GF-D8 (cell line): ENCODE data around the gene FHOD3.

Experiments used
- DNase-seq: peaks from one replicate; lab custom pipeline; 2025; lab: John Stamatoyannopoulos, UW

Gene FHOD3

DNA sequence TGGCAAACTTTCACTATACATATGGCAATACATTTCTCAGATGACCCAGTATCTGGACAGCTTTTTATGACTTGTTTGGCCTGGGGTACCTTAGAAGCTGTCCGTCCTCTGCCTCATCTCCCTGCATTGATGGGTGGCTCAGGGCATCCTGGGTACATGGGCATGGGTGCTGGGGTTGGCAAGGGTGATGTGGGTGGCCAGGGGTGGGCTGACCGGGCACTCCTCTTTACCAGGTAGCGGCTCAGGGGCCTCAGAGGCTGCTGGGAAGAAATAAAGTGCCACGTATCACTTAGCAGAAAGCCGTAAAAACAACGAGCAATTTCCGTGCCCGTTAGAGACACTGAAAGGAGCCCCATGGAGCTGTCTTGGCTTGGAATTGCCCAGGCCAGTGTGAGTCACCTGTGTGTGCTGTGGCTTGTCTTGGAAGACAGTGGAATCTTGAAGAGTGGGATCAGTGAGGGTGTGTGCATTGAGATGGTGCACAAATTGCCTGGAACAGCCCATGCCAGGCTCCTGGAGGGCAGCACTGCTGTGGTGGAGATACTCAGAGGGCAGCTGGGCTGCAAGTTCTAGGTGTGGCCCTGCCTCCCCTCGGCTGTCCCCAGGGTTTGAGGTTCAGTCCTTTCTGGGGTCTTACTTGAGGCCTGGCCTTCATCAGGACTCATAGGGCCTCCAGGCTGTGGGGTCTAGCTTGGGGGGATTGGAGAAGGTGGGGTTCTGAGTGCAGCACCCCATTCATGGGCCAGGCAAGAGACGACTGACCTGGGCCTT is 88.8 kb downstream of the FHOD3 start:
- DNase-seq = no peak

DNA sequence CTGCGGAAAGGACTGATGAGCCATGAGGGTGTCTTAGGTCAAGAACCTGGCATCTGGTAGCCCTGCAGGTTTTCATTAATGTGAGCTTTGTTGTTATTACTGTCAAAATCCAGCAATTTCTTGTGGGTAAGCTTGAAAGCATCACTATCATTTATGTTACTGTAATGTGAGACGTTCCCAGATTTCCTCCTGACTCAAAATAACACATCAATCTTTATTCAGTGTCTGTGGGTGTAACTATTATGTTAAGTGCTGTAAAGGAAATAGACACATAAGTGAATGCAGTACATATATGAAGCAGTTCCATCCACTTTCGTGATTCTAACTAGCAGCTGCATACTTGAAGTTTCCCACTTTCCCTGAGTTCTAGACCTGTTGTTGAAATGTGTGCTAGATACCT is 89.8 kb downstream of the FHOD3 start:
- DNase-seq = no peak

DNA sequence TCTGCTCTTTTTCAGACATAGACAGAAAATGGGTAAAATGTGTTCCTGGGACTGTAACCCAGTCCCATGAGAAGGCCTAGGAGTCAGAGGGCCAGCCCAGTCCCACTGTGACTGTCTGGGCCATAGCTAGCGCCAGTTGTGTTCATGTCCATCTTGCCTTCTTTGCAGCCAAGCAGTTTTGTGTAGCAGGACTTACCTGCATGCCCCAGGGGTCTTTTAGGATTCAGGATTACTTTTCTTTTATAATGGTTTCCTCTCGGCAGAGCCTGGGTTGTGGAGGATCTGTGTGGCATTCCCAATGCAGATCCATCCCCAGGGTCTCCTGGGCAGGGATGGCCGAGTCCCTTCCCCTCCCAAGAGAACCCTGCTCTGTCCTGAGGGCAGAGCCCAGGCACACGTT is 90.8 kb downstream of the FHOD3 start:
- DNase-seq = no peak

DNA sequence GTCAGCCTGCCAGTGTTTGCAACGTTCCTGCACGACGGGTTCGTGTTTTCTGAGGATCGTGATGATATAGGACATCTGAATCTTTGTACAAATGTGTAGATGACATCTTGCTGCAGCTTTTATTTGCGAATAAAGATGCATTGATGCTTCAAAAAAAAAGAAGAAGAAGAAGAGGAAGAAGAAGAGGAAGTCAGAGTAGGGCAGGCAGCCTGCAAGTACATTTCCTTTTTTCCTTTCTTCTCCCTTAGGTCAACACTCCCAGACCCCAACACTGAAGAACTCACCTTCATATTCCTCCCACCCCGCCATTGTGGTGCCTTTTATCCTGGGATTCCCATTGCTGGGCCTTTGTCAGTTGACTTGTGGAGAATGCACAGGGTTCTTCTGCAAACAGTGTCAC is 91.5 kb downstream of the FHOD3 start:
- DNase-seq = no peak

DNA sequence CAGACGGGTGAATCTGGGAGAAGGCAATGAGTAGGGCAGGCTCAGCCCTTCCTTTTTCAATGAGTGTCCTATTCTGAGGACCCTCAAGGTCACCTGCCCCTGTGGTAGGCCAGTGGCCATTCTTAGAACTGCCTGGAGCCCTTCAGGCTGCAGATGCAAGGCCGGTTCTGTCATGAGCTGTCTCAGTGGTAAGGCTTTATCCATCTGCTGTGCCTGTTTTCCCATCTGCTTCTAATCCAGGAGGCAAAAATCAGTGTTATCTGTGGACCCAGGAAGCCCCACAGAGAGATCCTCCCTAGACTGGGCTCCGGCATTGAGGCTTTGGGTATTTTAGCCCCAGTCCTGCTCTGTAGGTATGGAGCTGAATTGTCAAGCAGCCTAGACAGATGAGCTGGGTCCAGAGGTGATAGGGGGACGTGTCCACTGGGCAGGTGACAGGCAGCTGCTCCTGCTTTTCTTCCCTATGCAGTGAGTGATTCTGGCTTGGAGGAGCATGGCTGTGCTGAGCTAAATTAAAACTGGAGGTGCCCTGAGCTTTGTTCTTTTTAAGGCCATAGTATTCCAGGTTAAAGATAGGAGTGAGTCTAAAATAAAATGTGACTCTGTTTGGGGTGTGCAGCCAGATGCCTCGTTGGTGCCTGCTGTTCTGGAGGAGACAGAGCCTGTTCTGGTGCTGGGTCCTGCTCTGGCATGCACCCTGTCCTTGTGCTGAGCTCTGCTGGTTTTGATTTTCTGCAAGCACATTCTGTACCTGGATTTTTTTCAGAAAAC is 92.5 kb downstream of the FHOD3 start:
- DNase-seq = no peak

DNA sequence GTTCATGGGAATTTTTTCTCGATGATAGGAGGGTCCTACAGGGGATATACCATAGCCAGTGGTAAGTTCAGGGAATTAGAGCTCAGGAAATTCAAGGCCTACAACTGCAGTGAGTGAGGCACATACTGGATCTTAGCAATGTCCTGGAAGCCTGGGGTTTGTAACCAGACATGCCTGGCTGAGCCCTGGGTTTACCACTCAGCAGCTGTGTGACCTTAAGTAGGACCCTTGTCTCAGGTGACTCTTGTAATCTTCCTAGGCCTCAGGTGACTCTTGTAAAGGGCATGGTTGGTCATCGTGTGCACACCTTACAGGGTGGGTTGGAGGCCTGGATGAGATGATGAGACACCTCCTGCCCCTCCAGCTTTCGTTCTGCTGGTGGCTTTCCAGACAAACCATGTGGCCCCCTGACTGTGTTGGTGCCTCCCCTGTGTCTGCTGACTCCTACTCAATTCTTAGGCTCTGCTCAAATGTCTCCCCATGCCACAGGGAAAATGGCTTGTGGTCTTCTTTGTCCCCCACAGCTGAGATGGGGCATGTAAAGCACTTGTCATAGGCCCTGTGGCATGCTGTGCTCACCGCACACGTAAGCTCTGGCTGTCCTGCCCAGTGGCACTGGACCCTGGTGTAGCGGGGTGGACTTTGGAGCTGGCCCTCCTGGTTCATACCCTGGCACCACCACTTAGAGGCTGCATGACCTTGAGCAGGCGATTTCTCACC is 94.1 kb downstream of the FHOD3 start:
- DNase-seq = no peak

DNA sequence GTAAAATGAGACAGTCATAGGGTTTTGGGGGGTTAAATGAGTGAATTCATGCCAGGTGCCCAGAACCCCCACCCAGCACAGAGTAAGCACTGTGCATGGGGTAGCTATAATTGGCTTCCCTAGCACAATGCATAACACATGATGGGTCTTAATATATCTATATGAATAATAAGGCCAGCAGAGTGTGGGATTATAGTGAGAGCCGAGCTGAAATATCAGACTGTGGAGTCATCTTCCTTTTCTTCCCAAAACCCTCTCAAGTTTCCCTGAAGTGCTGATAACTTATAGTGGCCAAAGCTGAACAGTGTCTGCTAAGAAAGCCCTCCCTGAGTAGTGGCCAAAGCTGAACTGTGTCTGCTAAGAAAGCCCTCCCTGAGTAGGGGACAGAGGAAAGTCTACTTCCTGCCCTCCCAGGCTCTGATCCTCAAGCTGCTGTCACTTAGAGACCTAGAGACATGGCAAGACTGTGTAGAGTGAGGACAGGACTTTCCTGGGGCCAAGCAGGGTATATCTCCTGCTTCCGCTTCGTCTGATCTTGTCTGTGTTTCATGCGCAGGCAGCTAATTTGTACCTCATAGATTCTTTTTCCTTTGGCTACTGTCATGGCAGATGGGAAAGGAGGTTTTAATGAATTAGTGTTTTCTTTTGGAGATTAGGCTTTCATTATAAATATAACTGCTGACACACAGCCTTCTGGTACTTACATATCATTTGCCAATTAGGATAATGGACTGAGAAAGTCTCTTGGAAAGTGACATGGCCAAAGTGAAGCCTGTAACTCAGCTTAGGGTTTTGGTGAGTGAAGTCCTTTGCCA is 94.9 kb downstream of the FHOD3 start:
- no peak for DNase-seq

DNA sequence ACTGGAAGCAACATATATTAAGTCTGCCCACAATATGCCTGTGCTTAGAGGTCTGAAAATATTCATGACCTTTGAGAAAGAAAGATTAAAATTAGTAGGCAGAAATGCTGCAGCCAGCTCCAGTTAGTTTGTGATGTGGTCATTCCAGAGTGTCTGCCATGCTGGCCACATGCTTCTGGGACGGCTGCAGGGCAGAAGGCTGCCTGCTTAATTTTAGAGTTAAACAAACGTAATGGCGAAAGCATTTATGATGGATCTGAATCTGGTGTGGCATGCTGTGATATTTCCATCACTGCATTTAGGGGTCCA is 95.4 kb downstream of the FHOD3 start:
- no peak for DNase-seq

DNA sequence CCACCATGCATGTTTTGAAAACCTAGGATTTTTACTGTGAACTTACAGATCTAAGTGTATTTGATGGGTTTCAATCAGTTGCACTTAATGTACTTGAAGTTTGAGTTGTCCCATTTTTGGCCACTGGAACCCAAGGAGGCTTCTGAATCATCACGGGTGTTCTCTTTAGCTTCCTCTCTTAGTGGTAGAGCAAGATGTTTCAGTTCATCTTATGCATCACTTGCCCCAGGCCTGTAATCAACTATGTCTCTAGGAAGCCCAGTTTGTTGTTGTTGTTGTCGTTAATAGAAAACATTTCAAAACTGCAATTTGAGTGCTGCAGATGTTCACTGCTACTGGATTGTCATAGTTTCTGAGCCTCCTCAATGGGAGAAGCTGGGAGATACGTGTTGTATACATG is 97.0 kb downstream of the FHOD3 start:
- DNase-seq = no peak

DNA sequence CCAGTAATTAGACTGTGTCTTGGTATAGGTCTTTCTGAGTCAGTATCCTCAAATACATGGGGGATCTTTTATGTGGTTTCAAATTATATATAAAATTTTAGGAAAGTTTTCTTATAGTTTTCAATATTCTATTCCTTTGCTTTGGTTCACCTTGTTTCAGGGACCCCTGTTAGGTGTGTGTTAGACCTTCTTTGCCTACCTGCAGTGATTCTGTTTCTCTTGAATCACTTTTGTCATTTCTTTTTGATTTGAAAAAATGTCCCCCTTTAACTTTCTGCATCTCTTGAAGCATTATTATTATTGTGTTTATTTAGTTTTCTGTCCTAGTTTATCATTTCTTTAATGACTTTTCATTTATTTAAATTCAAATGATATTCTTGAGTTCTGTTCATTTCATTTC is 98.7 kb downstream of the FHOD3 start:
- DNase-seq = no peak

DNA sequence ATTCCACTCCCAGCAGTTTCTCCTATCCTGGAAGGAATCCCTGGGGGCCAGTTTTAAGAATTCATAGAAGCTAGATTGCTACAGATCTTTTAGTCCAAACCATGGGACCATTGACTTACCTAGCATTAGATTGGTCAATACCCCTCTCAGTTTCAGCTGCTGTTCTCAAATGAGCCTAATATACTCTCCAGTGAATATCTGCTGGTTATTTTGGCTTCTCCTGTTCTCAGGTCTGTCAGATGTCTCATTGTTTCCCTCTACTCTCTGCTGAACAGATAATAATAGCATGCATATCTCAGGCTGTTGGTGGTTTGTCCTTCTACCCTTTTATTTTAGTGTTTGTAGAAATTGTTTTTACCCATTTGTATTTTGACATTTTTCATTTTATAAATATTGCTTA is 99.5 kb downstream of the FHOD3 start:
- no peak for DNase-seq

DNA sequence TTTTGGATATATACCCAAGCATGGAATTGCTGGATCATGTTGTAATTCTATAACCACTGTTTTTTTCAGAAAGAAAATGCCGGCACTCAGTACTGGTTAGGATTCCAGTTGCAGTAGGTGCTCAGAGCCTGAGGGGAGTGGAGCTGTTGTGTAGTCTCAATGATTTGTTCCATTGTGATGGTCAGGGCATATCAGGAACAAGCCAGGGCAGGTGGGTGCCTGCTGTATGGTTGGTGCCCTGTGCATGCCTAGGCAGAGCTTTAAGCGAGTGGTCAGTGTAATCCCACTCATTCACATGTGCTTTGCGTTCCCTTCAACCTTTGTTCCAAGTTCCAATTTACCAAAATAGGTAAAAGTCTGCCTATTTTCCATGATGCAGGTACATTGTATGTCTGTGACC is 100.9 kb downstream of the FHOD3 start:
- no peak for DNase-seq

DNA sequence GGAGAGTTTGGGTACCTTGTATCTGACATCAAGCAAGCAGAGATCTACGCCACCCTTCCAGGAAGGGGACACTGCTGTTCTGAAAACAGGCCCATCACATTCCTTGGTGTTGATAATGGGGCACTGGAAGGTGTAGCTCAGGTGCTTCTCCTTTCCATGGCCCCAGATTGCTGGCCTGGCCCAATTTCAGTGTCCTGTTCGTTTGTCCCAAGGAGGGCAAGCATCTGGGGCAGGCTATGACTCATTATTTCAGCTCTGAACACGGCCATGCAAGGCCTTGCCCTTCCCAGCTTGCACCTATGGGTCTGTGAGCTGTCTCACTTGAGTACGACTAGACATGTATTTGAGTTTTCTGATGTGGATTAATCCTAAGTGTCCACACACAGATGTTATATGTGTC is 101.5 kb downstream of the FHOD3 start:
- DNase-seq = no peak

DNA sequence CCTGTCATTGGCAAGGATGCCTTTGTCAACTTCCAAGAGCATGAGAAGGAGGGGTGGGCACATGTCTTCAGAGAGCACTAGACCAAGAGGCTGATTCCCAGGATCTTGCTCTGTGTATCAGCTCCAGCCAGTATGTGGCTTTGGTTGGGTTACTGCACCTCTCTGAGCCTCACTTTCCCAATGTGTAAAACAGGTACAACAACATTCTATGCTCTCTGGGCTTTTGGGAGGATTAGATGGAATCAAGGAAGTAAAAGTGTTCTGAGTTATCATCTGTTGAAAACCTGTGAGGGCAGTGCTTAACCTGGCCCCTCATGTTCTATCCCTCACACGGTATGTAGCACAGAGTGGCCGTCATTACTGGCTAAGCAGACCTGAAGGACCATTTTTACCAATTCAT is 103.9 kb downstream of the FHOD3 start:
- DNase-seq = no peak

DNA sequence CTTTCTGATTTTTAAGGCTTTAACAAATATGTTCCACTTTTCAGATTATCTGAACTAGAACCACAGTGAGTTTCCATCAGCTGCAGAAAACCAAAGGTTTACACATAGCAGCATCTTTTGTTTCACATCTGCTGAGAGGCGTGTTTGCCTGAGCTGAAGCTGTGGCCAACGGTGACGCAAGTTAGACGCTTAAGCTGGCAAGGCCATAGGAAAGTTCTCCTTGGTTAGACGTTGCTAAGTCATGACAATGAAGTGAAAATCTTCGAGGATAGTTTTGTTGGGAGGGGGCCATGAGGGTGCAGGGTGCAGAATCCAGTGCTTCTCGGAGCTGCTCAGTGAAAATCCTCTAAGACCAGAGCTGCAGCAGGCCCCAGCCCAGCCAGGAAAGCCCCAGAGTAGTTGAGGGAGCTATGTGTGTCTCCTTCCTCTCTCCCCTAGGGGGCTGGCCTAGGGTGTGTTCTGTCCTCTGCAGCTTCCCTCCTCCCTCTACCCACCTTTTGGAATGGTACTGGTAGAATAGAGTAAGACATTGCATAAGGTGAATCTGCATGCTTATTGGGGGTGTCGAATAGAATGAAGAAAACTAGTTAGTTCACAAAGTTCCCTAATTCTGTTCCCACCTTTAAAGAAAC is 105.4 kb downstream of the FHOD3 start:
- DNase-seq = no peak

DNA sequence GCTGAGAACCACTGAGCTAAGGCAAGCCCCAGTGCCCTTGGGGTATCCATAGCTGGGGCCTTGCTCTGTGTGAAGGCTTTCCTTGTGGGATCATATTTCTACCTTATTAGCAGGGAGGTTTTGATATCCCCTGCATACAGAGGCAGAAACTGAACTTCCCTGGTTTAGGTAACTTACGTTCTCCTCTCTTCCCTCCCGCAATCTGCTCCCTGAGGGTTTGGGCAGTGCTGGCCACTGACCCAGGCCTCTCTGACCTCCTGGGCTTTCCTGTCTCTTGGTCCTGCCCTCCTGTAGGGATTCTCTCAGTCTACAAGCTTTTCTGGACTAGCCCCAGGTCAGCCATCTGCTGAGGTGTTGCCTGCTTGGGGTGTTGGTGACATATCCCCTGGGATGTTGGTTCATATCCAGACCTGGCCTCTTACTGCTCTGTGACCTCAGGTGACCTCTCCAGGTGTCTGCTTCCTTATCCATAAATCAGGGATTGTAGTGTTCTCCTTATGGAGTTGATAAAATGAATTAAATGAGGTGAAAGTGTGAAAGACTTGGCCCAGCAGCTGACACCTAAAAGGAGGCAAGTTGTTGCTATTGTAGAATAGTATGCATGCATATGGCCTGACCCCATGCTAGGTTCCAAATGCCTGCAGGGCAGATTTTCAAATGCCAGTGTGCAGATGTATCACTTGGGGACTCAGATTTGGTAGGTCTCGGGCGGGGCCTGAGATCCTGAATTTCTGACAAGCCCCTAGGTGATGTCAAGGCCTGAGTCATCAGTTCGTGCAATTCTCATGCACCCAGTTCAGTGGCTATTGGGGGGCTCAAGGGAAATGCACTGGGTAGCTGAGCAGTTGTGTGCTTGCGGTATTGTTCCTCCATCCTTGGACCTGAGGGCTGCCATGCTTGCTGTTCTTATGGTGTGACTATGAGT is 106.6 kb downstream of the FHOD3 start:
- DNase-seq = no peak

DNA sequence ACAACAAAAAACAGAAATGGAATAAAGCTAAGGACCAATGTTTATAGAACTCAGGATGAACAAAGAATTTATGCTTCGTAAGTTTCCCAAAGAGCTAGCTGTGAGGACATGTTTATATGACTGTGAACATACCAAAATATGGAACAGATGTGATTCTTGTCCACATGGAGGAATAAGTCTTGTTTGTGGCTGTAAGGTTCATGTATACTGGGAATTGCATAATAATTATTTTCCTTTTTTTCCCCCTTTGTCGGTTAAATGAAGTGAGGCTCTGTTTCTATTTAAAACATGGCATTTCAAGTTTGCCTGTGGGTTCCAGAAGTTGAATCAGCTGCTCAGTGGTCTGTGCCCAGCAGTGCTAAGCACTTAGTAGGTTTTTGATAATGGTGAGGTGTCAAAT is 108.1 kb downstream of the FHOD3 start:
- no peak for DNase-seq

DNA sequence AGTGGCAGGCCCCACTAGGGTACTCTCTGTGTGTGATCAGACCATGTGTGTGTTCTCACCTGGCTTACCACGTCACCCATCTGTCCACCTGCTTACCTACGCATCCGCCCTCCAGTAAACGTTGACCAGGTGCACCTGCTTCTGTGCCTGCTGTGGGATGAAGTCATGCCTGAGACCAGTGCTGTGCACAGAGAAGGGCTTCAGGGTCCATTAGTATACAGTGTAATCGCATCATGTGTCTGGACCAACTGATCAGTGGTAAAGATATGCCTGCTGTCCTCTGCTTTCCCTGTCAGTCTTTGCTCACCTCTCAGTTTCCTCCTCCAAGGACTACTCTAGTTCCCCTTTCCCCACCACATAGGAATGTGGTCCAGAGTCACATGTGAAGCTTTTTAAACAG is 109.3 kb downstream of the FHOD3 start:
- DNase-seq = no peak

DNA sequence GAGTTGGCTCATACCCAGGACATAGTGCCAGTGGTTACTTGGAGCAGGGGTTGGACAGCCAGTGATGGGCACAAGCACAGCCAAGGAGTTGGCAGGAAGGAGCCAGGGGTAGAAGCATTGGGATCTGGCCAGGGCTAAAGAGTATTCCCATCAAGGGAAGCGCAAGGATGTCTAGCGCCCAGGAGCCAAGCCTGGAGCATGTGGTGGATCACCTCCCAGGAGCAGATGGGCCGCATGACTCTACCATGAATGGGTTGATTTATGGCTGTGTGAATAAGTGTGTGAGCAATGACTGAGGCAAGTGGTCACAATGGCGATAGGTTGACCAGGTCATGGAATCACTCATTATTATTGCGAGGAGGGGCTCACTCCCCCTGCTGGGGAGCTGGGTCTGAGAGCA is 111.1 kb downstream of the FHOD3 start:
- DNase-seq = no peak

DNA sequence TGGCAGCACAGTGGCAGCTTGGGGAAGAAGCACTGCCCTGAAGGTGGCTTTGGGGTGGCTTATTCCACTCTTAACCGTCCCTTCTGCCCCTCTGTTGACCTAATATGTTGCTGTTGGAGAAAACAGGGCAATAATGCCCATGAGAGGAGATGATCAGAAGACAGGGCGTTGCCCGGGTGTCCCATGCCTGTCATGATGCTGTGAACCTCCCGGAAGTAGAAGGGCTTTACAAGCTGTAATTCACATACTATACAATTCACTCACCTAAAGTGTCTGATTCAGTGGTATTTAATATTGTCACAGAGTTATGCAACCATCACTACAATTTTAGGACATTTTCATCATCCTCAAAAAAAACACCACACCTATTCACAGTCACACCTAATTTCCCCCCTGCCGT is 112.3 kb downstream of the FHOD3 start:
- DNase-seq = no peak

DNA sequence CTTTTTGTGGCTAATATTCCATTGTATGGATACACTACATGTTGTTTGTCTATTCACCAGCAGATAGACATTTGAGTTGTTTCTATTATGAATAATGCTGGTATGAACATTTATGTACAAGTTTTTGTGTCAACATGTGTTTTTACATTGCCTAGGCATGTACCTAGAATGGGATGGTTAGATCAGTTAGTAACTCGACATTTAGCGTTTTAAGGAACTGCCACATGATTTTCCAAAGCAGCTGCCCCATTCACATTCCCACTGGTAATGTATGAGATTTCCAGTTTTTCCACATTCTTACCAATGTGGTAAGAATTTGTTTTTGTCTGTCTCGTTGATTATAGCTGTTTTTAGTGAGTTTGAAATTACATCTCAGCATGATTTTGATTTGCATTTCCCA is 112.8 kb downstream of the FHOD3 start:
- DNase-seq = no peak
